Measurements from ENCODE around the gene ZNF682.
"Not testable (repeated sequence)": the region's sequence is repeated elsewhere in the genome, so short reads cannot be mapped to it uniquely, and the experiment has no call there.

GRCh38 chr19:20045742-20046141 is 6.4 kb upstream of the ZNF682 start:
- TF ChIP-seq, protein P1, sequence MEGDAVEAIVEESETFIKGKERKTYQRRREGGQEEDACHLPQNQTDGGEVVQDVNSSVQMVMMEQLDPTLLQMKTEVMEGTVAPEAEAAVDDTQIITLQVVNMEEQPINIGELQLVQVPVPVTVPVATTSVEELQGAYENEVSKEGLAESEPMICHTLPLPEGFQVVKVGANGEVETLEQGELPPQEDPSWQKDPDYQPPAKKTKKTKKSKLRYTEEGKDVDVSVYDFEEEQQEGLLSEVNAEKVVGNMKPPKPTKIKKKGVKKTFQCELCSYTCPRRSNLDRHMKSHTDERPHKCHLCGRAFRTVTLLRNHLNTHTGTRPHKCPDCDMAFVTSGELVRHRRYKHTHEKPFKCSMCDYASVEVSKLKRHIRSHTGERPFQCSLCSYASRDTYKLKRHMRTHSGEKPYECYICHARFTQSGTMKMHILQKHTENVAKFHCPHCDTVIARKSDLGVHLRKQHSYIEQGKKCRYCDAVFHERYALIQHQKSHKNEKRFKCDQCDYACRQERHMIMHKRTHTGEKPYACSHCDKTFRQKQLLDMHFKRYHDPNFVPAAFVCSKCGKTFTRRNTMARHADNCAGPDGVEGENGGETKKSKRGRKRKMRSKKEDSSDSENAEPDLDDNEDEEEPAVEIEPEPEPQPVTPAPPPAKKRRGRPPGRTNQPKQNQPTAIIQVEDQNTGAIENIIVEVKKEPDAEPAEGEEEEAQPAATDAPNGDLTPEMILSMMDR (IDR thresholded peaks at IDR 0.05; ENCODE audit: low read depth, low read length, missing input control): not testable (repeated sequence)
- not testable (repeated sequence) for TF ChIP-seq SP1 (IDR thresholded peaks at IDR 0.05); TAF1 (conservative IDR thresholded peaks at IDR 0.05); FOXA1 (IDR thresholded peaks at IDR 0.05); MAX (IDR thresholded peaks at IDR 0.05); RAD21 (IDR thresholded peaks at IDR 0.05); YY1 (IDR thresholded peaks at IDR 0.05); JUND (IDR thresholded peaks at IDR 0.05); NR2F2 (IDR thresholded peaks at IDR 0.05); HNF4A (conservative IDR thresholded peaks at IDR 0.05)
- TF ChIP-seq, protein P2, sequence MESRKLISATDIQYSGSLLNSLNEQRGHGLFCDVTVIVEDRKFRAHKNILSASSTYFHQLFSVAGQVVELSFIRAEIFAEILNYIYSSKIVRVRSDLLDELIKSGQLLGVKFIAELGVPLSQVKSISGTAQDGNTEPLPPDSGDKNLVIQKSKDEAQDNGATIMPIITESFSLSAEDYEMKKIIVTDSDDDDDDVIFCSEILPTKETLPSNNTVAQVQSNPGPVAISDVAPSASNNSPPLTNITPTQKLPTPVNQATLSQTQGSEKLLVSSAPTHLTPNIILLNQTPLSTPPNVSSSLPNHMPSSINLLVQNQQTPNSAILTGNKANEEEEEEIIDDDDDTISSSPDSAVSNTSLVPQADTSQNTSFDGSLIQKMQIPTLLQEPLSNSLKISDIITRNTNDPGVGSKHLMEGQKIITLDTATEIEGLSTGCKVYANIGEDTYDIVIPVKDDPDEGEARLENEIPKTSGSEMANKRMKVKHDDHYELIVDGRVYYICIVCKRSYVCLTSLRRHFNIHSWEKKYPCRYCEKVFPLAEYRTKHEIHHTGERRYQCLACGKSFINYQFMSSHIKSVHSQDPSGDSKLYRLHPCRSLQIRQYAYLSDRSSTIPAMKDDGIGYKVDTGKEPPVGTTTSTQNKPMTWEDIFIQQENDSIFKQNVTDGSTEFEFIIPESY (IDR thresholded peaks at IDR 0.05): not testable (repeated sequence)
- TF ChIP-seq, protein P3, sequence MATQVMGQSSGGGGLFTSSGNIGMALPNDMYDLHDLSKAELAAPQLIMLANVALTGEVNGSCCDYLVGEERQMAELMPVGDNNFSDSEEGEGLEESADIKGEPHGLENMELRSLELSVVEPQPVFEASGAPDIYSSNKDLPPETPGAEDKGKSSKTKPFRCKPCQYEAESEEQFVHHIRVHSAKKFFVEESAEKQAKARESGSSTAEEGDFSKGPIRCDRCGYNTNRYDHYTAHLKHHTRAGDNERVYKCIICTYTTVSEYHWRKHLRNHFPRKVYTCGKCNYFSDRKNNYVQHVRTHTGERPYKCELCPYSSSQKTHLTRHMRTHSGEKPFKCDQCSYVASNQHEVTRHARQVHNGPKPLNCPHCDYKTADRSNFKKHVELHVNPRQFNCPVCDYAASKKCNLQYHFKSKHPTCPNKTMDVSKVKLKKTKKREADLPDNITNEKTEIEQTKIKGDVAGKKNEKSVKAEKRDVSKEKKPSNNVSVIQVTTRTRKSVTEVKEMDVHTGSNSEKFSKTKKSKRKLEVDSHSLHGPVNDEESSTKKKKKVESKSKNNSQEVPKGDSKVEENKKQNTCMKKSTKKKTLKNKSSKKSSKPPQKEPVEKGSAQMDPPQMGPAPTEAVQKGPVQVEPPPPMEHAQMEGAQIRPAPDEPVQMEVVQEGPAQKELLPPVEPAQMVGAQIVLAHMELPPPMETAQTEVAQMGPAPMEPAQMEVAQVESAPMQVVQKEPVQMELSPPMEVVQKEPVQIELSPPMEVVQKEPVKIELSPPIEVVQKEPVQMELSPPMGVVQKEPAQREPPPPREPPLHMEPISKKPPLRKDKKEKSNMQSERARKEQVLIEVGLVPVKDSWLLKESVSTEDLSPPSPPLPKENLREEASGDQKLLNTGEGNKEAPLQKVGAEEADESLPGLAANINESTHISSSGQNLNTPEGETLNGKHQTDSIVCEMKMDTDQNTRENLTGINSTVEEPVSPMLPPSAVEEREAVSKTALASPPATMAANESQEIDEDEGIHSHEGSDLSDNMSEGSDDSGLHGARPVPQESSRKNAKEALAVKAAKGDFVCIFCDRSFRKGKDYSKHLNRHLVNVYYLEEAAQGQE (IDR thresholded peaks at IDR 0.05): not testable (repeated sequence)

Measured in liver (tissue), 3 donors.